KOPT-K1 (cell line): ENCODE results near the gene LOXL3.

Experiments used
- H3K27ac ChIP-seq: fragments of 200-600 bp; sonication (generic); 2 replicates; pipeline ENCODE4 v1.5.1; 2016; ENCODE audit warnings: antibody characterized with exemption, mild to moderate bottlenecking, low read depth, low read length; ENCODE audit not compliant: poor library complexity, severe bottlenecking
- H3K36me3 ChIP-seq: fragments of 200-600 bp; sonication (generic); 2 replicates; pipeline ENCODE4 v1.5.1; 2017; ENCODE audit warnings: antibody characterized with exemption, mild to moderate bottlenecking, low read length, moderate library complexity; ENCODE audit not compliant: insufficient read depth
- H3K9me3 ChIP-seq: fragments of 200-600 bp; sonication (generic); 2 replicates; pipeline ENCODE4 v1.5.1; 2017; ENCODE audit warnings: antibody characterized with exemption, low read length, mild to moderate bottlenecking; ENCODE audit not compliant: insufficient read depth, poor library complexity, severe bottlenecking

The LOXL3 gene

GRCh38 chr2:74581463-74581862, 27.7 kb upstream of the LOXL3 start:
- H3K9me3 ChIP-seq = no peaks in the 10 kb centered on the region
- no peaks in the 10 kb centered on the region for H3K36me3 ChIP-seq
- no peak overlapping the region for H3K27ac ChIP-seq

GRCh38 chr2:74578408-74578807, 24.7 kb upstream of the LOXL3 start:
- Histone ChIP-seq H3K36me3 (no peaks in the 10 kb centered on the region), H3K9me3 (no peaks in the 10 kb centered on the region), H3K27ac (no peak overlapping the region)

GRCh38 chr2:74577448-74577847, 23.7 kb upstream of the LOXL3 start:
- no peaks in the 10 kb centered on the region for H3K36me3 ChIP-seq
- no peaks in the 10 kb centered on the region for H3K9me3 ChIP-seq
- no peak overlapping the region for H3K27ac ChIP-seq

GRCh38 chr2:74576863-74577229, 23.1 kb upstream of the LOXL3 start:
- no peak overlapping the region for H3K27ac ChIP-seq
- H3K9me3 ChIP-seq = no peaks in the 10 kb centered on the region

GRCh38 chr2:74576211-74576862, 22.6 kb upstream of the LOXL3 start:
- no peaks in the 10 kb centered on the region for H3K9me3 ChIP-seq
- H3K36me3 ChIP-seq = no peaks in the 10 kb centered on the region
- no peak overlapping the region for H3K27ac ChIP-seq

More at GRCh38 chr2:74576863-74577229, 23.1 kb upstream of the LOXL3 start:
- H3K36me3 ChIP-seq = no peaks in the 10 kb centered on the region

GRCh38 chr2:74575320-74575719, 21.6 kb upstream of the LOXL3 start:
- Histone ChIP-seq H3K9me3 (no peaks in the 10 kb centered on the region), H3K36me3 (no peaks in the 10 kb centered on the region), H3K27ac (no peak overlapping the region)

- peak overlapping the region; percentile 31 for H3K27ac ChIP-seq
Measured at GRCh38 chr2:74573747-74574562, 20.2 kb upstream of the LOXL3 start.

GRCh38 chr2:74572178-74572925, 18.6 kb upstream of the LOXL3 start:
- no peaks in the 10 kb centered on the region for H3K9me3 ChIP-seq
- H3K36me3 ChIP-seq = no peaks in the 10 kb centered on the region
- H3K27ac ChIP-seq = no peak overlapping the region

More at GRCh38 chr2:74573747-74574562, 20.2 kb upstream of the LOXL3 start:
- no peaks in the 10 kb centered on the region for H3K36me3 ChIP-seq
- no peaks in the 10 kb centered on the region for H3K9me3 ChIP-seq

- no peak overlapping the region for H3K27ac ChIP-seq
- no peaks in the 10 kb centered on the region for H3K36me3 ChIP-seq
- H3K9me3 ChIP-seq = no peaks in the 10 kb centered on the region
Measured at GRCh38 chr2:74571058-74571457, 17.3 kb upstream of the LOXL3 start.

- no peaks in the 10 kb centered on the region for H3K36me3 ChIP-seq
- H3K27ac ChIP-seq = no peak overlapping the region
- H3K9me3 ChIP-seq = no peaks in the 10 kb centered on the region
Measured at GRCh38 chr2:74569686-74570085, 15.9 kb upstream of the LOXL3 start.

GRCh38 chr2:74567881-74568280, 14.1 kb upstream of the LOXL3 start:
- no peaks in the 10 kb centered on the region for H3K9me3 ChIP-seq
- no peaks in the 10 kb centered on the region for H3K36me3 ChIP-seq
- H3K27ac ChIP-seq = no peak overlapping the region

- H3K9me3 ChIP-seq = no peaks in the 10 kb centered on the region
- no peak overlapping the region for H3K27ac ChIP-seq
- H3K36me3 ChIP-seq = no peaks in the 10 kb centered on the region
Measured at GRCh38 chr2:74566754-74567085, 13.0 kb upstream of the LOXL3 start.

GRCh38 chr2:74566076-74566753, 12.5 kb upstream of the LOXL3 start:
- Histone ChIP-seq H3K27ac (no peak overlapping the region), H3K36me3 (no peaks in the 10 kb centered on the region), H3K9me3 (no peaks in the 10 kb centered on the region)

- no peak overlapping the region for H3K27ac ChIP-seq
- no peaks in the 10 kb centered on the region for H3K9me3 ChIP-seq
- H3K36me3 ChIP-seq = no peaks in the 10 kb centered on the region
Measured at GRCh38 chr2:74564222-74564621, 10.5 kb upstream of the LOXL3 start.
